A549 treated with AZD2906 at 1 μM for 4 hours (cell line): ENCODE data around the gene OSBP2. TPM values are rescaled to one million over a fixed set of nuclear protein-coding genes. Genes with fewer than 3 reads are reported as not detected.

Experiments
- total RNA-seq: library from RNA; stranded (reverse); fragments of 200-300 nt; extraction: Qiagen RNA extraction; gene quantifications from 5 replicates; pipeline ENCODE4 v1.2.3, GENCODE V29; 2022

OSBP2 gene
- total RNA-seq, result 7.6 to 9.5 TPM (median 8.4 TPM) in 5 replicates

GRCh38 chr22:30694640-30695350, at the start of gene OSBP2:
Gene OSBP2, plus strand, starts transcription at chr22:30694874. Its CDS starts 36 bp downstream, at chr22:30694910.

GRCh38 chr22:30667494-30668385, 26.9 kb upstream of the OSBP2 start, which contains the start of gene DUSP18:
Gene DUSP18, minus strand, starts transcription at chr22:30667875. Its CDS starts 3,872 bp downstream, at chr22:30664003.

Other genes with a start within 250 kb of the OSBP2 start
- not detected in 5 replicates for gene SEC14L3, start 222.9 kb upstream of the OSBP2 start, total RNA-seq
- gene SEC14L4, start 189.2 kb upstream of the OSBP2 start, total RNA-seq, result 4.4 to 5.8 TPM (median 4.9 TPM) in 5 replicates
- gene SEC14L6, start 148.1 kb upstream of the OSBP2 start, total RNA-seq, result not detected in 5 replicates
- 7.8 to 12.2 TPM (median 10.9 TPM) in 5 replicates for gene GAL3ST1, start 120.2 kb upstream of the OSBP2 start, total RNA-seq
- 100 to 116 TPM (median 108 TPM) in 5 replicates for gene PES1, start 103.0 kb upstream of the OSBP2 start, total RNA-seq
- gene TCN2, start 87.7 kb upstream of the OSBP2 start, total RNA-seq, result 4.7 to 5.5 TPM (median 5.1 TPM) in 5 replicates
- 4.9 to 7.0 TPM (median 6.4 TPM) in 5 replicates for gene SLC35E4, start 59.1 kb upstream of the OSBP2 start, total RNA-seq
- gene DUSP18, start 27.0 kb upstream of the OSBP2 start, total RNA-seq, result 3.6 to 5.2 TPM (median 4.4 TPM) in 5 replicates